ENCODE measurements around the gene RNF225. TPM values are rescaled to one million over a fixed set of nuclear protein-coding genes. Genes with fewer than 3 reads are reported as not detected.

Gene RNF225
- total and polyA plus RNA-seq, 2 of the 13 experiments (the other 11 are each of a cell fraction or from before 2014, with no cell fraction given): not detected

DNA sequence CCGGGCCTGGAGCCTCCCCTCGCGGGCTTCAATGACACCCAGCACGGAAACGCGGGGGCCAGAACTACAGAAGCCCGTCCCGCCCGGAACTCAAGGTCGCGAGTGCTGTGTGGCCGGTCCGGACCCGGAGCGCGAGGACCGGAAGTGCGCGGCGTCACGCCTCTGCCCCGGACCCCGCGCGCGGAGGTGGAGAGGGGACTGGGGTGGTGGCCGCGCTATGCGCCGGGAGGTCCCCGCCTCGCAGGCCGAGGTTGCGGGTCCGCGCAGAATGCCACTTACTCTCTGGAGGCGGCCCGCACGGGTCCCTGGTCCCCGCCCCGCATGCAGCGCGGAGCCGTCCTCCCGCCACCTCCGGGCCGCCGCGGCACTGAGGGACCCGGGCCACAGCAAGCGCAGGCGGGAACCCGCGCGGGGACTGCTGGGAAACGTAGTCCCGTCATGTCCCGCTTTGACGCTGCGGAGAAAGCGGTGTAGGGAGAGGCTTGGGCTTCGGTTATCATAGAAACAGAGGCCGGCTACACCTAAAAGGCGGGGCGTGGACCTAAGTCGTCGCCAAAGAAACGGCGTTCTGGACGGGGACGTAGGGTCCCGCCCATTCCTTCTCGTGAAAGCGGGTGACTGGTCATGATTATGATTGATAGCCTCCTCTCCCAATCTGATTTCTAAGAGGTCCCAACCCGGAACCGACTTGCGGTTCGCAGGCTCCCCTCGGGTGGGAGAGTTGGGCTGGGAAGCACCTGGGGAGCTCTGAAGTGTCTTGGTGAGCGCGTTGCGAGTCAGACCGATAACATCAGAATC is 14.6 kb upstream of the RNF225 start, which contains the start of gene ZNF837 (continued):
- TF ChIP-seq CCAR2 (optimal IDR thresholded peaks at IDR 0.05; ENCODE audit: low read depth, low read length): peak; percentile 54
- TF ChIP-seq, protein P1, sequence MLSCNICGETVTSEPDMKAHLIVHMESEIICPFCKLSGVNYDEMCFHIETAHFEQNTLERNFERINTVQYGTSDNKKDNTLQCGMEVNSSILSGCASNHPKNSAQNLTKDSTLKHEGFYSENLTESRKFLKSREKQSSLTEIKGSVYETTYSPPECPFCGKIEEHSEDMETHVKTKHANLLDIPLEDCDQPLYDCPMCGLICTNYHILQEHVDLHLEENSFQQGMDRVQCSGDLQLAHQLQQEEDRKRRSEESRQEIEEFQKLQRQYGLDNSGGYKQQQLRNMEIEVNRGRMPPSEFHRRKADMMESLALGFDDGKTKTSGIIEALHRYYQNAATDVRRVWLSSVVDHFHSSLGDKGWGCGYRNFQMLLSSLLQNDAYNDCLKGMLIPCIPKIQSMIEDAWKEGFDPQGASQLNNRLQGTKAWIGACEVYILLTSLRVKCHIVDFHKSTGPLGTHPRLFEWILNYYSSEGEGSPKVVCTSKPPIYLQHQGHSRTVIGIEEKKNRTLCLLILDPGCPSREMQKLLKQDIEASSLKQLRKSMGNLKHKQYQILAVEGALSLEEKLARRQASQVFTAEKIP (CRISPR knock-in tag; IDR thresholded peaks at IDR 0.05; ENCODE audit: borderline replicate concordance): no peak
- TF ChIP-seq, protein P2, sequence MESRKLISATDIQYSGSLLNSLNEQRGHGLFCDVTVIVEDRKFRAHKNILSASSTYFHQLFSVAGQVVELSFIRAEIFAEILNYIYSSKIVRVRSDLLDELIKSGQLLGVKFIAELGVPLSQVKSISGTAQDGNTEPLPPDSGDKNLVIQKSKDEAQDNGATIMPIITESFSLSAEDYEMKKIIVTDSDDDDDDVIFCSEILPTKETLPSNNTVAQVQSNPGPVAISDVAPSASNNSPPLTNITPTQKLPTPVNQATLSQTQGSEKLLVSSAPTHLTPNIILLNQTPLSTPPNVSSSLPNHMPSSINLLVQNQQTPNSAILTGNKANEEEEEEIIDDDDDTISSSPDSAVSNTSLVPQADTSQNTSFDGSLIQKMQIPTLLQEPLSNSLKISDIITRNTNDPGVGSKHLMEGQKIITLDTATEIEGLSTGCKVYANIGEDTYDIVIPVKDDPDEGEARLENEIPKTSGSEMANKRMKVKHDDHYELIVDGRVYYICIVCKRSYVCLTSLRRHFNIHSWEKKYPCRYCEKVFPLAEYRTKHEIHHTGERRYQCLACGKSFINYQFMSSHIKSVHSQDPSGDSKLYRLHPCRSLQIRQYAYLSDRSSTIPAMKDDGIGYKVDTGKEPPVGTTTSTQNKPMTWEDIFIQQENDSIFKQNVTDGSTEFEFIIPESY (CRISPR knock-in tag; IDR thresholded peaks at IDR 0.05): peak; percentile 51; the same call in 1 of the 2 replicates
- TF ChIP-seq FOXJ3 (CRISPR knock-in tag; IDR thresholded peaks at IDR 0.05; ENCODE audit: borderline replicate concordance): no peak
- TF ChIP-seq SCMH1 (CRISPR knock-in tag; IDR thresholded peaks at IDR 0.05; ENCODE audit: borderline replicate concordance): no peak
- no peak for TF ChIP-seq ZFP36 (IDR thresholded peaks at IDR 0.05; ENCODE audit: borderline replicate concordance, low read depth, low read length, partially characterized antibody)
- TF ChIP-seq ZNF510 (CRISPR knock-in tag; IDR thresholded peaks at IDR 0.05; ENCODE audit: low read depth): no peak
- TF ChIP-seq, protein P3, sequence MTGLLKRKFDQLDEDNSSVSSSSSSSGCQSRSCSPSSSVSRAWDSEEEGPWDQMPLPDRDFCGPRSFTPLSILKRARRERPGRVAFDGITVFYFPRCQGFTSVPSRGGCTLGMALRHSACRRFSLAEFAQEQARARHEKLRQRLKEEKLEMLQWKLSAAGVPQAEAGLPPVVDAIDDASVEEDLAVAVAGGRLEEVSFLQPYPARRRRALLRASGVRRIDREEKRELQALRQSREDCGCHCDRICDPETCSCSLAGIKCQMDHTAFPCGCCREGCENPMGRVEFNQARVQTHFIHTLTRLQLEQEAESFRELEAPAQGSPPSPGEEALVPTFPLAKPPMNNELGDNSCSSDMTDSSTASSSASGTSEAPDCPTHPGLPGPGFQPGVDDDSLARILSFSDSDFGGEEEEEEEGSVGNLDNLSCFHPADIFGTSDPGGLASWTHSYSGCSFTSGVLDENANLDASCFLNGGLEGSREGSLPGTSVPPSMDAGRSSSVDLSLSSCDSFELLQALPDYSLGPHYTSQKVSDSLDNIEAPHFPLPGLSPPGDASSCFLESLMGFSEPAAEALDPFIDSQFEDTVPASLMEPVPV (CRISPR knock-in tag; IDR thresholded peaks at IDR 0.05): peak; percentile 51; the same call in 1 of the 2 replicates
- peak; percentile 99 for TF ChIP-seq HNRNPLL (IDR thresholded peaks at IDR 0.05; ENCODE audit: low read depth, low read length, poor library complexity, severe bottlenecking)
- peak; percentile 97; the same call in 1 of the 2 replicates for TF ChIP-seq EEA1 (CRISPR knock-in tag; IDR thresholded peaks at IDR 0.05; ENCODE audit: borderline replicate concordance)
- TF ChIP-seq AHR (CRISPR knock-in tag; IDR thresholded peaks at IDR 0.05): peak; percentile 78; the same call in 1 of the 2 replicates
- peak; percentile 75; the same call in 1 of the 2 replicates for TF ChIP-seq ZSCAN9 (CRISPR knock-in tag; IDR thresholded peaks at IDR 0.05; ENCODE audit: borderline replicate concordance)
- peak; percentile 98 for TF ChIP-seq PHF8 (CRISPR knock-in tag; IDR thresholded peaks at IDR 0.05)
- TF ChIP-seq, protein P4, sequence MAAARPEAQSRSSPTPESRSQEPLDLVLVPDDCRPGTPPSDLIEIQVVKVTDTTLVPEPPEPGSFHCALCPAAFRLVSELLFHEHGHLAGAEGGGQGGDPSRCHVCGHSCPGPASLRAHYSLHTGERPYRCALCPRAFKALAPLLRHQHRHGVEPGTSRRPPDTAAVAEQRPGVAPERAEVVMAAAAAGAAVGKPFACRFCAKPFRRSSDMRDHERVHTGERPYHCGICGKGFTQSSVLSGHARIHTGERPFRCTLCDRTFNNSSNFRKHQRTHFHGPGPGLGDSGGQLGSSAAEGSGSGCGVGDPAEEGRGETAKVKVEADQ (CRISPR knock-in tag; IDR thresholded peaks at IDR 0.05; ENCODE audit: borderline replicate concordance): 0 out of 2 replicates have a peak, but pooled peaks have one; percentile 45
- TF ChIP-seq ZNF431 (CRISPR knock-in tag; IDR thresholded peaks at IDR 0.05; ENCODE audit: borderline replicate concordance, low read depth): no peak
- TF ChIP-seq ZNF766 (CRISPR knock-in tag; IDR thresholded peaks at IDR 0.05; ENCODE audit: borderline replicate concordance): peak; percentile 68; the same call in 1 of the 2 replicates
- peak; percentile 99 for TF ChIP-seq ZFX (CRISPR knock-in tag; IDR thresholded peaks at IDR 0.05; ENCODE audit: low read depth)
- peak; percentile 57; the same call in 1 of the 2 replicates for TF ChIP-seq ZNF230 (CRISPR knock-in tag; IDR thresholded peaks at IDR 0.05)
- TF ChIP-seq, protein P5, sequence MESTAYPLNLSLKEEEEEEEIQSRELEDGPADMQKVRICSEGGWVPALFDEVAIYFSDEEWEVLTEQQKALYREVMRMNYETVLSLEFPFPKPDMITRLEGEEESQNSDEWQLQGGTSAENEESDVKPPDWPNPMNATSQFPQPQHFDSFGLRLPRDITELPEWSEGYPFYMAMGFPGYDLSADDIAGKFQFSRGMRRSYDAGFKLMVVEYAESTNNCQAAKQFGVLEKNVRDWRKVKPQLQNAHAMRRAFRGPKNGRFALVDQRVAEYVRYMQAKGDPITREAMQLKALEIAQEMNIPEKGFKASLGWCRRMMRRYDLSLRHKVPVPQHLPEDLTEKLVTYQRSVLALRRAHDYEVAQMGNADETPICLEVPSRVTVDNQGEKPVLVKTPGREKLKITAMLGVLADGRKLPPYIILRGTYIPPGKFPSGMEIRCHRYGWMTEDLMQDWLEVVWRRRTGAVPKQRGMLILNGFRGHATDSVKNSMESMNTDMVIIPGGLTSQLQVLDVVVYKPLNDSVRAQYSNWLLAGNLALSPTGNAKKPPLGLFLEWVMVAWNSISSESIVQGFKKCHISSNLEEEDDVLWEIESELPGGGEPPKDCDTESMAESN (CRISPR knock-in tag; conservative IDR thresholded peaks at IDR 0.05): peak; percentile 89
- no peak for TF ChIP-seq JDP2 (CRISPR knock-in tag; IDR thresholded peaks at IDR 0.05; ENCODE audit: borderline replicate concordance)
